HepG2 (cell line): ENCODE measurements around the gene HOXA9. TPM values are rescaled to one million over a fixed set of nuclear protein-coding genes. Genes with fewer than 3 reads are reported as not detected.

Experiments used
- BCL6 ChIP-seq: IDR thresholded peaks from 2 replicates; pipeline ENCODE4 v1.6.1; 2016; ENCODE audit warnings: missing genetic modification reagents, missing compliant biosample characterization
- HNF4G ChIP-seq, 2 experiments: sonication (generic) in 1 of 2; formaldehyde crosslinking in 1 of 2; IDR thresholded peaks; 2 replicates each; pipeline versions ENCODE4 v1.4.0 to v1.6.1; 2011 to 2020; ENCODE audit warnings: borderline replicate concordance in 2 of 2, low read depth in 2 of 2, mild to moderate bottlenecking in 2 of 2, low read length in 1 of 2, missing genetic modification reagents in 1 of 2, moderate library complexity in 1 of 2
- KDM1A ChIP-seq: IDR thresholded peaks from 2 replicates; pipeline ENCODE4 v1.6.1; 2016; ENCODE audit warnings: missing compliant biosample characterization
- KDM4B ChIP-seq: sonication (generic); formaldehyde crosslinking; IDR thresholded peaks from 2 replicates; pipeline ENCODE4 v1.4.0; 2020; ENCODE audit warnings: missing genetic modification reagents
- MED1 ChIP-seq: sonication (generic); formaldehyde crosslinking; IDR thresholded peaks from 2 replicates; pipeline ENCODE4 v1.4.0; 2020; ENCODE audit warnings: missing genetic modification reagents
- NRL ChIP-seq: sonication (generic); formaldehyde crosslinking; IDR thresholded peaks from 2 replicates; pipeline ENCODE4 v1.5.0; 2020; ENCODE audit warnings: missing genetic modification reagents, mild to moderate bottlenecking, moderate library complexity, borderline replicate concordance
- RARA ChIP-seq: IDR thresholded peaks from 2 replicates; pipeline ENCODE4 v1.6.1; 2016; ENCODE audit warnings: missing genetic modification reagents, missing compliant biosample characterization
- SAP130 ChIP-seq: IDR thresholded peaks from 2 replicates; pipeline ENCODE4 v1.6.1; 2016; ENCODE audit warnings: low read depth
- SETDB1 ChIP-seq: sonication (generic); formaldehyde crosslinking; IDR thresholded peaks from 2 replicates; pipeline ENCODE4 v1.5.1; 2020; ENCODE audit warnings: missing genetic modification reagents, mild to moderate bottlenecking, borderline replicate concordance
- SP2 ChIP-seq: sonication (generic); formaldehyde crosslinking; IDR thresholded peaks from 2 replicates; pipeline ENCODE4 v1.5.1; 2020; ENCODE audit warnings: mild to moderate bottlenecking, missing genetic modification reagents
- TBX2 ChIP-seq: sonication (generic); formaldehyde crosslinking; IDR thresholded peaks from 2 replicates; pipeline ENCODE4 v1.5.0; 2020; ENCODE audit warnings: missing genetic modification reagents, mild to moderate bottlenecking, borderline replicate concordance
- THAP11 ChIP-seq: IDR thresholded peaks from 2 replicates; pipeline ENCODE4 v1.6.1; 2016; ENCODE audit warnings: missing biosample characterization, missing genetic modification reagents
- ZNF17 ChIP-seq: sonication (generic); formaldehyde crosslinking; IDR thresholded peaks from 2 replicates; pipeline ENCODE4 v1.5.0; 2020; ENCODE audit warnings: mild to moderate bottlenecking, missing genetic modification reagents
- polyA plus RNA-seq, 8 experiments: library from polyadenylated mRNA; depleted of rRNA in 3 of 8; stranded (reverse) in 7 of 8; unstranded in 1 of 8; fragments of >200 nt; fragmentation: Illumina TruSeq in 4 of 8; extraction: Trizol in 4 of 8; gene quantifications; 2 replicates each; pipeline versions ENCODE4 v1.2.1 to v1.2.3, GENCODE V29; 2011 to 2016; ENCODE audit warnings: low read depth in 4 of 8, missing spikeins in 1 of 8, mixed read lengths in 1 of 8; ENCODE audit not compliant: insufficient read depth in 1 of 8
- total RNA-seq, 5 experiments: library from RNA; depleted of rRNA; stranded (reverse); fragments of >200 nt; fragmentation: Illumina TruSeq; extraction: Trizol; gene quantifications; 2 replicates each; pipeline ENCODE4 v1.2.3, GENCODE V29; 2016; ENCODE audit warnings: low read depth in 1 of 5
- TF ChIP-seq, protein P1 (sequence below), 2 experiments: sonication (generic) in 1 of 2; formaldehyde crosslinking in 1 of 2; IDR thresholded peaks; 2 replicates each; pipeline versions ENCODE4 v1.6.1 to v1.9.0; 2014 to 2022; ENCODE audit warnings: antibody characterized with exemption in 1 of 2, borderline replicate concordance in 1 of 2, inconsistent platforms in 1 of 2, low read depth in 1 of 2, missing genetic modification reagents in 1 of 2
- TF ChIP-seq, protein P2 (sequence below): sonication (generic); formaldehyde crosslinking; IDR thresholded peaks from 2 replicates; pipeline ENCODE4 v1.4.0; 2020; ENCODE audit warnings: missing genetic modification reagents

The HOXA9 gene
- total and polyA plus RNA-seq, 2 of the 13 experiments (the other 11 are each of a cell fraction or from before 2014, with no cell fraction given): not detected

DNA sequence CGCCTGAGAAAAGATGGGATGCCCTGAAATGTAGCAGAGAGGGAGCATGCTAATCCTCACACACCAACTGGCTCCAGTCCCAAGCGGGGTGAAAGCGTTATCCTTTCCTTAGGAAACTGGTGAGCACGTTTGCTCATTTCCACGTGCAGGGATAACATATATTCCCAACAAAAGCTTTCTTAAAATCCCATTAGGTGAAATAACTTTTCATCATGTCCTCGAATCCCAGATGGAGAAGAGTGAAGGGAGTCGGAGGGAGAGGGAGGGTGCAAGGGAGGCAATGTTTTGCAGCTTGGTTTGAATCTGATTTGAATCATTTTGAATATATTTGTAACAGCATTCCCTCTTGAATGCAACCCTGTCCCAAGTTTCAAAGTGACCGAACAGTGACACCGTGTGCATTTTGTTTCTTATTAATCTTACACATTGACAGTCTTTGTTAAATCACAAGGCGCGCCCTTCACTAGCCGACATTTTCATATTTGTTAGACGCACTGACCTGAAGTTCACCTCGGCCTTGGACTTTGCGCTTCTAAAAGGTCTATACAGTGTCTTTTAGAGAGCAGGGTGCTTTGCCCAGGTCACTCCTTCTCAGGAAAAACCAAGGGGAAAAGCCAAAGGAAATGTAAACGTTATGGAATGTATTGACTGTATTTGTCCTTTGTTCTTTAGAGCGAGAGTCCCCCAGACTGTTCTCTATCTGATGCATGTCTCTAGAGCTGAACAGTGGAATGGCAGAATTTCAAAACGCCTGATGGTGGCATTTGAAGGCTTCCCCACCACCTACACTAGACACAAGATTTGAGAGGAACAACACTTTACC, 31.7 kb downstream of the HOXA9 start (continued):
- TF ChIP-seq, protein P1, sequence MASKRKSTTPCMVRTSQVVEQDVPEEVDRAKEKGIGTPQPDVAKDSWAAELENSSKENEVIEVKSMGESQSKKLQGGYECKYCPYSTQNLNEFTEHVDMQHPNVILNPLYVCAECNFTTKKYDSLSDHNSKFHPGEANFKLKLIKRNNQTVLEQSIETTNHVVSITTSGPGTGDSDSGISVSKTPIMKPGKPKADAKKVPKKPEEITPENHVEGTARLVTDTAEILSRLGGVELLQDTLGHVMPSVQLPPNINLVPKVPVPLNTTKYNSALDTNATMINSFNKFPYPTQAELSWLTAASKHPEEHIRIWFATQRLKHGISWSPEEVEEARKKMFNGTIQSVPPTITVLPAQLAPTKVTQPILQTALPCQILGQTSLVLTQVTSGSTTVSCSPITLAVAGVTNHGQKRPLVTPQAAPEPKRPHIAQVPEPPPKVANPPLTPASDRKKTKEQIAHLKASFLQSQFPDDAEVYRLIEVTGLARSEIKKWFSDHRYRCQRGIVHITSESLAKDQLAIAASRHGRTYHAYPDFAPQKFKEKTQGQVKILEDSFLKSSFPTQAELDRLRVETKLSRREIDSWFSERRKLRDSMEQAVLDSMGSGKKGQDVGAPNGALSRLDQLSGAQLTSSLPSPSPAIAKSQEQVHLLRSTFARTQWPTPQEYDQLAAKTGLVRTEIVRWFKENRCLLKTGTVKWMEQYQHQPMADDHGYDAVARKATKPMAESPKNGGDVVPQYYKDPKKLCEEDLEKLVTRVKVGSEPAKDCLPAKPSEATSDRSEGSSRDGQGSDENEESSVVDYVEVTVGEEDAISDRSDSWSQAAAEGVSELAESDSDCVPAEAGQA (IDR thresholded peaks at IDR 0.05; ENCODE audit: low read depth): no peak
- TF ChIP-seq, protein P1 (CRISPR knock-in tag; IDR thresholded peaks at IDR 0.05; ENCODE audit: borderline replicate concordance): no peak
- TF ChIP-seq THAP11 (0 out of 2 replicates have a peak, but pooled peaks have one; percentile 17), KDM4B (no peak), SETDB1 (no peak), KDM1A (CRISPR knock-in tag) (no peak), SP2 (CRISPR knock-in tag) (no peak), BCL6 (CRISPR knock-in tag) (peak; percentile 92), RARA (CRISPR knock-in tag) (peak; percentile 100), ZNF17 (no peak), MED1 (CRISPR knock-in tag) (peak; percentile 46; the same call in 1 of the 2 replicates), HNF4G (IDR thresholded peaks at IDR 0.05; ENCODE audit: borderline replicate concordance, low read depth, low read length) (peak; percentile 69), HNF4G (CRISPR knock-in tag; IDR thresholded peaks at IDR 0.05; ENCODE audit: borderline replicate concordance, low read depth) (0 out of 2 replicates have a peak, but pooled peaks have one; percentile 53), SAP130 (CRISPR knock-in tag) (peak; percentile 66), NRL (CRISPR knock-in tag) (no peak), TBX2 (CRISPR knock-in tag) (peak; percentile 74)
- TF ChIP-seq, protein P2, sequence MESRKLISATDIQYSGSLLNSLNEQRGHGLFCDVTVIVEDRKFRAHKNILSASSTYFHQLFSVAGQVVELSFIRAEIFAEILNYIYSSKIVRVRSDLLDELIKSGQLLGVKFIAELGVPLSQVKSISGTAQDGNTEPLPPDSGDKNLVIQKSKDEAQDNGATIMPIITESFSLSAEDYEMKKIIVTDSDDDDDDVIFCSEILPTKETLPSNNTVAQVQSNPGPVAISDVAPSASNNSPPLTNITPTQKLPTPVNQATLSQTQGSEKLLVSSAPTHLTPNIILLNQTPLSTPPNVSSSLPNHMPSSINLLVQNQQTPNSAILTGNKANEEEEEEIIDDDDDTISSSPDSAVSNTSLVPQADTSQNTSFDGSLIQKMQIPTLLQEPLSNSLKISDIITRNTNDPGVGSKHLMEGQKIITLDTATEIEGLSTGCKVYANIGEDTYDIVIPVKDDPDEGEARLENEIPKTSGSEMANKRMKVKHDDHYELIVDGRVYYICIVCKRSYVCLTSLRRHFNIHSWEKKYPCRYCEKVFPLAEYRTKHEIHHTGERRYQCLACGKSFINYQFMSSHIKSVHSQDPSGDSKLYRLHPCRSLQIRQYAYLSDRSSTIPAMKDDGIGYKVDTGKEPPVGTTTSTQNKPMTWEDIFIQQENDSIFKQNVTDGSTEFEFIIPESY (CRISPR knock-in tag): peak; percentile 17; the same call in 1 of the 2 replicates
